Measurements from ENCODE around the gene TENT5C. TPM values are rescaled to one million over a fixed set of nuclear protein-coding genes. Genes with fewer than 3 reads are reported as not detected.

Gene TENT5C
- total RNA-seq, 1 experiment from 2014 or later: 1.4 TPM

DNA sequence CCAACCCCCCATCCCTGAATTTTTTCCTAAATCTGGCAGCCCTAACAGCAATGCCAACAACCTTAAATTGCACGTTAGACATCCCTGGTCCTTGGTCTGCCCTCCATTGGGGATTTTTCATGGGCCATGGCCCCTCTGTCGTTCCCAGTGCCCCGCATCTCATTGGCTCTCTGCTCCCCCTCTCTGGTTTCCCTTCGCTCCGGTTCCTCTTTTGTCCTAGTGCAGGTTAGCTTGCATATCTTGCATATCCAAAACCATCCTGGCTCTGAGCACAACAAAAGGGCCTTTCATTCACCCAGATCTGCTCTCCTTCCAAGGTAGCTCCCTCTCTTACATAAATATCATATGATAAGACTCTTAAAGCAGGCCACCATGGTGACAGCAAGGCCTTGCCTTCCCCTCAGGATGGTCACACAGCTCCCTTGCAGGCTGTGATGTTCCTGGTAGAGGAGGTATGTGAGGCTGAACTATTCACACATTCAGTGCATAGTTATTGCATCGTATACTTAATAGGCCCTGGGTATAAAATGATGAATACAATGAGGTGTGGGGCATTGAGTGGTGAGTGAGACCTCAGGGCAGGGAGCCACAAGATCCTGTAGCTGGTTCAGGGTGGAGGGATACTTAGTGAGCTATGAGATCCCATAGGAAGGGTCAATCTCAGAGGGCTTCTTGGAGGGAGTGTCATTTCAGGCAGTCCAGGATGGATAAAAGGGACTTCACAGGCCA, 45.2 kb downstream of the TENT5C start:
- peaks cover 3% of the 10 kb centered on the region for H3K36me3 Mint-ChIP-seq
- H3K9me3 Mint-ChIP-seq: peaks cover 13% of the 10 kb centered on the region
- H3K27ac Mint-ChIP-seq: no peak overlapping the region
- ChIA-PET CTCF (interaction anchor here (1.2 to 2.0 kb wide), 2 partner anchors 23 to 103 kb away, joined by 3 to 6 read pairs; no protein-coding TSS in a partner anchor), POLR2A (no interaction called here)
- peaks cover 32% of the 10 kb centered on the region for H3K4me1 Mint-ChIP-seq
- H3K27me3 Mint-ChIP-seq (ENCODE audit: low read depth): no peaks in the 10 kb centered on the region; the same call in 1 of the 2 replicates
- no peak for DNase-seq (ENCODE audit: low spot score)
- no peak for TF ChIP-seq TP53 (CRISPR knock-in tag; IDR thresholded peaks at IDR 0.05)
- no peak for TF ChIP-seq ZNF425 (CRISPR knock-in tag; conservative IDR thresholded peaks at IDR 0.05)
- no peak for TF ChIP-seq JAZF1 (CRISPR knock-in tag; IDR thresholded peaks at IDR 0.05)
- TF ChIP-seq TEAD1 (CRISPR knock-in tag; IDR thresholded peaks at IDR 0.05): no peak
- no peak for TF ChIP-seq CBFB (CRISPR knock-in tag; IDR thresholded peaks at IDR 0.05; ENCODE audit: low read depth)
- TF ChIP-seq ZNF396 (CRISPR knock-in tag; IDR thresholded peaks at IDR 0.05; ENCODE audit: borderline replicate concordance): no peak
- no peak for TF ChIP-seq ZNF263 (CRISPR knock-in tag; IDR thresholded peaks at IDR 0.05; ENCODE audit: low read depth)
- no peak for TF ChIP-seq USF1 (CRISPR knock-in tag; IDR thresholded peaks at IDR 0.05)
- TF ChIP-seq MAX (CRISPR knock-in tag; IDR thresholded peaks at IDR 0.05): no peak
- TF ChIP-seq, protein P1, sequence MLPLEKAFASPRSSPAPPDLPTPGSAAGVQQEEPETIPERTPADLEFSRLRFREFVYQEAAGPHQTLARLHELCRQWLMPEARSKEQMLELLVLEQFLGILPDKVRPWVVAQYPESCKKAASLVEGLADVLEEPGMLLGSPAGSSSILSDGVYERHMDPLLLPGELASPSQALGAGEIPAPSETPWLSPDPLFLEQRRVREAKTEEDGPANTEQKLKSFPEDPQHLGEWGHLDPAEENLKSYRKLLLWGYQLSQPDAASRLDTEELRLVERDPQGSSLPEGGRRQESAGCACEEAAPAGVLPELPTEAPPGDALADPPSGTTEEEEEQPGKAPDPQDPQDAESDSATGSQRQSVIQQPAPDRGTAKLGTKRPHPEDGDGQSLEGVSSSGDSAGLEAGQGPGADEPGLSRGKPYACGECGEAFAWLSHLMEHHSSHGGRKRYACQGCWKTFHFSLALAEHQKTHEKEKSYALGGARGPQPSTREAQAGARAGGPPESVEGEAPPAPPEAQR (CRISPR knock-in tag; IDR thresholded peaks at IDR 0.05): no peak
- TF ChIP-seq ETV6 (CRISPR knock-in tag; IDR thresholded peaks at IDR 0.05): no peak
- TF ChIP-seq, protein P2, sequence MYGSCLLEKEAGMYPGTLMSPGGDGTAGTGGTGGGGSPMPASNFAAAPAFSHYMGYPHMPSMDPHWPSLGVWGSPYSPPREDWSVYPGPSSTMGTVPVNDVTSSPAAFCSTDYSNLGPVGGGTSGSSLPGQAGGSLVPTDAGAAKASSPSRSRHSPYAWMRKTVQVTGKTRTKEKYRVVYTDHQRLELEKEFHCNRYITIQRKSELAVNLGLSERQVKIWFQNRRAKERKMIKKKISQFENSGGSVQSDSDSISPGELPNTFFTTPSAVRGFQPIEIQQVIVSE (CRISPR knock-in tag; IDR thresholded peaks at IDR 0.05; ENCODE audit: borderline replicate concordance): no peak
- peak; percentile 58 for ATAC-seq
- H3K4me3 Mint-ChIP-seq: no peak overlapping the region

GRCh38 chr1:117651616-117652015, 45.8 kb downstream of the TENT5C start:
- ChIA-PET CTCF (no interaction called here), POLR2A (no interaction called here)
- peaks cover 35% of the 10 kb centered on the region for H3K4me1 Mint-ChIP-seq
- DNase-seq (ENCODE audit: low spot score): no peak
- no peak for ATAC-seq
- H3K36me3 Mint-ChIP-seq: peaks cover 3% of the 10 kb centered on the region
- peaks cover 13% of the 10 kb centered on the region for H3K9me3 Mint-ChIP-seq
- H3K4me3 Mint-ChIP-seq: no peak overlapping the region
- no peak overlapping the region for H3K27ac Mint-ChIP-seq
- H3K27me3 Mint-ChIP-seq (ENCODE audit: low read depth): no peaks in the 10 kb centered on the region; the same call in 1 of the 2 replicates
- TF ChIP-seq, protein P1 (CRISPR knock-in tag; IDR thresholded peaks at IDR 0.05): no peak
- TF ChIP-seq RORB (CRISPR knock-in tag; IDR thresholded peaks at IDR 0.05) (no peak), ZBTB43 (CRISPR knock-in tag; IDR thresholded peaks at IDR 0.05) (no peak), NR2C2 (CRISPR knock-in tag; IDR thresholded peaks at IDR 0.05) (no peak), SOX15 (CRISPR knock-in tag; IDR thresholded peaks at IDR 0.05) (no peak), ZNF138 (CRISPR knock-in tag; conservative IDR thresholded peaks at IDR 0.05) (no peak)
- TF ChIP-seq, protein P3, sequence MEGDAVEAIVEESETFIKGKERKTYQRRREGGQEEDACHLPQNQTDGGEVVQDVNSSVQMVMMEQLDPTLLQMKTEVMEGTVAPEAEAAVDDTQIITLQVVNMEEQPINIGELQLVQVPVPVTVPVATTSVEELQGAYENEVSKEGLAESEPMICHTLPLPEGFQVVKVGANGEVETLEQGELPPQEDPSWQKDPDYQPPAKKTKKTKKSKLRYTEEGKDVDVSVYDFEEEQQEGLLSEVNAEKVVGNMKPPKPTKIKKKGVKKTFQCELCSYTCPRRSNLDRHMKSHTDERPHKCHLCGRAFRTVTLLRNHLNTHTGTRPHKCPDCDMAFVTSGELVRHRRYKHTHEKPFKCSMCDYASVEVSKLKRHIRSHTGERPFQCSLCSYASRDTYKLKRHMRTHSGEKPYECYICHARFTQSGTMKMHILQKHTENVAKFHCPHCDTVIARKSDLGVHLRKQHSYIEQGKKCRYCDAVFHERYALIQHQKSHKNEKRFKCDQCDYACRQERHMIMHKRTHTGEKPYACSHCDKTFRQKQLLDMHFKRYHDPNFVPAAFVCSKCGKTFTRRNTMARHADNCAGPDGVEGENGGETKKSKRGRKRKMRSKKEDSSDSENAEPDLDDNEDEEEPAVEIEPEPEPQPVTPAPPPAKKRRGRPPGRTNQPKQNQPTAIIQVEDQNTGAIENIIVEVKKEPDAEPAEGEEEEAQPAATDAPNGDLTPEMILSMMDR (IDR thresholded peaks at IDR 0.05): no peak
- TF ChIP-seq, protein P4, sequence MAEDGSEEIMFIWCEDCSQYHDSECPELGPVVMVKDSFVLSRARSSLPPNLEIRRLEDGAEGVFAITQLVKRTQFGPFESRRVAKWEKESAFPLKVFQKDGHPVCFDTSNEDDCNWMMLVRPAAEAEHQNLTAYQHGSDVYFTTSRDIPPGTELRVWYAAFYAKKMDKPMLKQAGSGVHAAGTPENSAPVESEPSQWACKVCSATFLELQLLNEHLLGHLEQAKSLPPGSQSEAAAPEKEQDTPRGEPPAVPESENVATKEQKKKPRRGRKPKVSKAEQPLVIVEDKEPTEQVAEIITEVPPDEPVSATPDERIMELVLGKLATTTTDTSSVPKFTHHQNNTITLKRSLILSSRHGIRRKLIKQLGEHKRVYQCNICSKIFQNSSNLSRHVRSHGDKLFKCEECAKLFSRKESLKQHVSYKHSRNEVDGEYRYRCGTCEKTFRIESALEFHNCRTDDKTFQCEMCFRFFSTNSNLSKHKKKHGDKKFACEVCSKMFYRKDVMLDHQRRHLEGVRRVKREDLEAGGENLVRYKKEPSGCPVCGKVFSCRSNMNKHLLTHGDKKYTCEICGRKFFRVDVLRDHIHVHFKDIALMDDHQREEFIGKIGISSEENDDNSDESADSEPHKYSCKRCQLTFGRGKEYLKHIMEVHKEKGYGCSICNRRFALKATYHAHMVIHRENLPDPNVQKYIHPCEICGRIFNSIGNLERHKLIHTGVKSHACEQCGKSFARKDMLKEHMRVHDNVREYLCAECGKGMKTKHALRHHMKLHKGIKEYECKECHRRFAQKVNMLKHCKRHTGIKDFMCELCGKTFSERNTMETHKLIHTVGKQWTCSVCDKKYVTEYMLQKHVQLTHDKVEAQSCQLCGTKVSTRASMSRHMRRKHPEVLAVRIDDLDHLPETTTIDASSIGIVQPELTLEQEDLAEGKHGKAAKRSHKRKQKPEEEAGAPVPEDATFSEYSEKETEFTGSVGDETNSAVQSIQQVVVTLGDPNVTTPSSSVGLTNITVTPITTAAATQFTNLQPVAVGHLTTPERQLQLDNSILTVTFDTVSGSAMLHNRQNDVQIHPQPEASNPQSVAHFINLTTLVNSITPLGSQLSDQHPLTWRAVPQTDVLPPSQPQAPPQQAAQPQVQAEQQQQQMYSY (CRISPR knock-in tag; IDR thresholded peaks at IDR 0.05): no peak
